IMR-90 (cell line): ENCODE measurements around the gene FGD5. TPM values are rescaled to one million over a fixed set of nuclear protein-coding genes. Genes with fewer than 3 reads are reported as not detected.

Source experiments
- ATAC-seq: fragments of 200-7000 bp; cut with Tn5 transposase; 2 replicates; pipeline ENCODE4 v1.9.1; 2020; ENCODE audit warnings: low read depth, mild to moderate bottlenecking, moderate library complexity
- BruUV-seq: library from RNA; stranded (reverse); fragments of 400-500 nt; replicated peaks from 2 replicates; lab custom pipeline; 2021; lab: Mats Ljungman, UMichigan
- CTCF ChIA-PET: fragments of 300-600 bp; formaldehyde crosslinking; extraction: SDS; loops from one replicate; lab custom pipeline; 2021; ENCODE audit warnings: antibody characterized with exemption; lab: Yijun Ruan, JAX
- POLR2A ChIA-PET: fragments of 300-600 bp; sonication (Branson Sonifier 250); formaldehyde crosslinking; loops from one replicate; lab custom pipeline; 2022; ENCODE audit warnings: antibody characterized with exemption; ENCODE audit not compliant: unreplicated experiment; lab: Charles Lee
- DNase-seq: peaks from one replicate; pipeline ENCODE4 v3.0.0; 2013
- H2AFZ ChIP-seq: replicated peaks from 2 replicates; pipeline ENCODE3; 2013; ENCODE audit warnings: low read length, mild to moderate bottlenecking; ENCODE audit not compliant: poor library complexity
- H2AK5ac ChIP-seq: 2 replicates; pipeline ENCODE4 v1.6.1; 2013; ENCODE audit warnings: low read depth, low read length, inconsistent platforms
- H2AK9ac ChIP-seq: replicated peaks from 2 replicates; pipeline ENCODE3; 2013; ENCODE audit warnings: mild to moderate bottlenecking, low read depth, low read length, moderate library complexity; ENCODE audit not compliant: poor library complexity
- H2BK120ac ChIP-seq: 2 replicates; pipeline ENCODE4 v1.6.1; 2013; ENCODE audit warnings: low read depth, low read length, inconsistent platforms
- H2BK15ac ChIP-seq: 3 replicates; pipeline ENCODE4 v1.6.1; 2013; ENCODE audit warnings: low read depth, low read length, inconsistent platforms
- H2BK20ac ChIP-seq: 2 replicates; pipeline ENCODE4 v1.6.1; 2013; ENCODE audit warnings: low read depth, mild to moderate bottlenecking, inconsistent platforms, low read length, moderate library complexity
- H2BK5ac ChIP-seq: 2 replicates; pipeline ENCODE4 v1.6.1; 2013; ENCODE audit warnings: mild to moderate bottlenecking, low read depth, low read length, inconsistent platforms; ENCODE audit not compliant: poor library complexity, severe bottlenecking
- H3K14ac ChIP-seq: replicated peaks from 2 replicates; pipeline ENCODE4 v1.6.1; 2013; ENCODE audit warnings: low read depth, low read length, inconsistent platforms
- H3K18ac ChIP-seq: 2 replicates; pipeline ENCODE4 v1.6.1; 2013; ENCODE audit warnings: low read depth, low read length, control low read depth
- H3K23ac ChIP-seq: 2 replicates; pipeline ENCODE4 v1.6.1; 2013; ENCODE audit warnings: low read depth, low read length, inconsistent platforms
- H3K27ac ChIP-seq: 2 replicates; pipeline ENCODE4 v1.5.1; 2013; ENCODE audit warnings: mild to moderate bottlenecking, control low read depth, low read length; ENCODE audit not compliant: insufficient read depth
- H3K27me3 ChIP-seq: 2 replicates; pipeline ENCODE4 v1.6.1; 2013; ENCODE audit warnings: low read length; ENCODE audit not compliant: control insufficient read depth, insufficient read depth
- H3K36me3 ChIP-seq: 2 replicates; pipeline ENCODE4 v1.6.1; 2013; ENCODE audit warnings: low read length, mixed read lengths; ENCODE audit not compliant: control insufficient read depth, insufficient read depth
- H3K4ac ChIP-seq: 2 replicates; pipeline ENCODE4 v1.6.1; 2013; ENCODE audit warnings: low read depth, low read length, inconsistent platforms
- H3K4me1 ChIP-seq: 2 replicates; pipeline ENCODE4 v1.6.1; 2013; ENCODE audit warnings: low read length, mixed read lengths; ENCODE audit not compliant: control insufficient read depth, insufficient read depth
- H3K4me2 ChIP-seq: 2 replicates; pipeline ENCODE4 v1.6.1; 2013; ENCODE audit warnings: low read depth, mild to moderate bottlenecking, control low read depth, low read length, moderate library complexity
- H3K4me3 ChIP-seq: 2 replicates; pipeline ENCODE4 v1.5.1; 2013; ENCODE audit warnings: low read depth, mild to moderate bottlenecking, control low read depth, low read length, moderate library complexity; ENCODE audit not compliant: insufficient read depth
- H3K56ac ChIP-seq: 2 replicates; pipeline ENCODE4 v1.6.1; 2013; ENCODE audit warnings: low read length, inconsistent platforms; ENCODE audit not compliant: insufficient read depth; ENCODE audit errors: extremely low read depth
- H3K79me1 ChIP-seq, 2 experiments: 2 replicates each; pipeline ENCODE4 v1.6.1; 2013; ENCODE audit warnings: low read length in 2 of 2, inconsistent platforms in 1 of 2, low read depth in 1 of 2
- H3K9ac ChIP-seq: 2 replicates; pipeline ENCODE4 v1.6.1; 2013; ENCODE audit warnings: low read depth, low read length, control low read depth
- H3K9me1 ChIP-seq: 2 replicates; pipeline ENCODE4 v1.6.1; 2013; ENCODE audit warnings: low read length, inconsistent platforms; ENCODE audit not compliant: insufficient read depth
- H3K9me3 ChIP-seq: 2 replicates; pipeline ENCODE4 v1.6.1; 2013; ENCODE audit warnings: low read length; ENCODE audit not compliant: control insufficient read depth, insufficient read depth
- H4K20me1 ChIP-seq: 2 replicates; pipeline ENCODE4 v1.6.1; 2013; ENCODE audit warnings: low read length, inconsistent platforms; ENCODE audit not compliant: insufficient read depth
- H4K5ac ChIP-seq: 2 replicates; pipeline ENCODE4 v1.6.1; 2013; ENCODE audit warnings: mild to moderate bottlenecking, low read depth, low read length, control low read depth
- H4K8ac ChIP-seq, 2 experiments: 2 replicates each; pipeline ENCODE4 v1.6.1; 2013; ENCODE audit warnings: low read depth in 2 of 2, low read length in 2 of 2, control low read depth in 1 of 2, inconsistent platforms in 1 of 2
- H4K91ac ChIP-seq: 2 replicates; pipeline ENCODE4 v1.6.1; 2013; ENCODE audit warnings: low read depth, low read length, inconsistent platforms; ENCODE audit not compliant: insufficient read depth
- BHLHE40 ChIP-seq: fragments of 150-350 bp; IDR thresholded peaks from 2 replicates; pipeline ENCODE4 v1.6.1; 2016; ENCODE audit warnings: mild to moderate bottlenecking, low read depth, low read length
- CEBPB ChIP-seq: IDR thresholded peaks from 2 replicates; pipeline ENCODE4 v1.6.1; 2012; ENCODE audit warnings: low read depth, low read length, improper control_type of control experiment
- CHD1 ChIP-seq: IDR thresholded peaks from 2 replicates; pipeline ENCODE4 v1.6.1; 2012; ENCODE audit warnings: low read depth, low read length, improper control_type of control experiment
- FOS ChIP-seq: fragments of 150-350 bp; IDR thresholded peaks from 2 replicates; pipeline ENCODE4 v1.6.1; 2016; ENCODE audit warnings: low read depth, low read length
- MAFK ChIP-seq: IDR thresholded peaks from 2 replicates; pipeline ENCODE4 v1.6.1; 2012; ENCODE audit warnings: low read depth, low read length, improper control_type of control experiment
- MAZ ChIP-seq: IDR thresholded peaks from 2 replicates; pipeline ENCODE4 v1.6.1; 2012; ENCODE audit warnings: low read depth, mild to moderate bottlenecking, low read length, improper control_type of control experiment, moderate library complexity, borderline replicate concordance
- MXI1 ChIP-seq: IDR thresholded peaks from 2 replicates; pipeline ENCODE4 v1.6.1; 2012; ENCODE audit warnings: low read depth, mild to moderate bottlenecking, low read length, moderate library complexity, borderline replicate concordance
- NFE2L2 ChIP-seq: fragments of 150-350 bp; IDR thresholded peaks from 2 replicates; pipeline ENCODE4 v1.6.1; 2016; ENCODE audit warnings: low read depth, mild to moderate bottlenecking, low read length
- POLR2A ChIP-seq: IDR thresholded peaks from 2 replicates; pipeline ENCODE4 v1.6.1; 2012; ENCODE audit warnings: mild to moderate bottlenecking, low read depth, low read length
- RAD21 ChIP-seq: IDR thresholded peaks from 2 replicates; pipeline ENCODE4 v1.6.1; 2012; ENCODE audit warnings: low read length, improper control_type of control experiment
- RCOR1 ChIP-seq: IDR thresholded peaks from 2 replicates; pipeline ENCODE4 v1.6.1; 2012; ENCODE audit warnings: mild to moderate bottlenecking, low read length, improper control_type of control experiment; ENCODE audit not compliant: insufficient replicate concordance
- RFX5 ChIP-seq: IDR thresholded peaks from 2 replicates; pipeline ENCODE4 v1.8.0; 2012; ENCODE audit warnings: low read depth, mild to moderate bottlenecking, low read length, moderate library complexity
- SMC3 ChIP-seq: fragments of 150-350 bp; IDR thresholded peaks from 2 replicates; pipeline ENCODE4 v1.6.1; 2016; ENCODE audit warnings: low read depth, mild to moderate bottlenecking, antibody characterized with exemption, low read length, moderate library complexity
- WGBS, 2 experiments: methylation state at CpG; one replicate each; pipeline versions ENCODE4 v1.1.5 to v1.1.7; 2013; ENCODE audit warnings: missing lambda C conversion rate in 2 of 2; ENCODE audit not compliant: insufficient read length in 1 of 2; ENCODE audit errors: extremely low coverage in 2 of 2; 5-methylcytosine and 5-hydroxymethylcytosine counted together
- dilution Hi-C: fragments of 300-500 bp; cut with HindIII; formaldehyde crosslinking; loops from one replicate; pipeline ENCODE4 v1.14.3; 2018; ENCODE audit warnings: low sequenced_read_pairs; ENCODE audit not compliant: unreplicated experiment
- in situ Hi-C: fragments of 300-500 bp; cut with MboI; formaldehyde crosslinking; loops from 3 replicates; pipeline ENCODE4 v1.14.3; 2019; ENCODE audit warnings: low sequenced_read_pairs, inconsistent platforms, mixed read lengths
- intact Hi-C: fragments of 100-400 bp; cut with micrococcal nuclease; formaldehyde crosslinking; loops from 2 replicates; pipeline ENCODE4 v1.10.0; 2022
- polyA plus RNA-seq, 3 experiments: library from polyadenylated mRNA; depleted of rRNA; stranded (reverse); fragments of >200 nt; gene quantifications; 2 replicates each; pipeline ENCODE4 v1.2.3, GENCODE V29; 2012; ENCODE audit warnings: low replicate concordance in 1 of 3
- total RNA-seq: library from RNA; depleted of rRNA; stranded (reverse); fragments of >200 nt; gene quantifications from 2 replicates; pipeline ENCODE4 v1.2.3, GENCODE V29; 2012
- TF ChIP-seq, protein P1 (sequence below): conservative IDR thresholded peaks from 2 replicates; pipeline ENCODE4 v1.5.1; 2012; ENCODE audit warnings: mild to moderate bottlenecking, low read depth, low read length, improper control_type of control experiment
- TF ChIP-seq, protein P2 (sequence below): fragments of 150-350 bp; IDR thresholded peaks from 2 replicates; pipeline ENCODE4 v1.6.1; 2016; ENCODE audit warnings: low read depth, mild to moderate bottlenecking, low read length, moderate library complexity, borderline replicate concordance
- TF ChIP-seq, protein P3 (sequence below): fragments of 150-350 bp; IDR thresholded peaks from 2 replicates; pipeline ENCODE4 v1.6.1; 2017; ENCODE audit warnings: mild to moderate bottlenecking, antibody characterized with exemption, low read length, low read depth

Gene FGD5
- total and polyA plus RNA-seq, 2 of the 4 experiments (the other 2 are of a cell fraction): not detected

DNA sequence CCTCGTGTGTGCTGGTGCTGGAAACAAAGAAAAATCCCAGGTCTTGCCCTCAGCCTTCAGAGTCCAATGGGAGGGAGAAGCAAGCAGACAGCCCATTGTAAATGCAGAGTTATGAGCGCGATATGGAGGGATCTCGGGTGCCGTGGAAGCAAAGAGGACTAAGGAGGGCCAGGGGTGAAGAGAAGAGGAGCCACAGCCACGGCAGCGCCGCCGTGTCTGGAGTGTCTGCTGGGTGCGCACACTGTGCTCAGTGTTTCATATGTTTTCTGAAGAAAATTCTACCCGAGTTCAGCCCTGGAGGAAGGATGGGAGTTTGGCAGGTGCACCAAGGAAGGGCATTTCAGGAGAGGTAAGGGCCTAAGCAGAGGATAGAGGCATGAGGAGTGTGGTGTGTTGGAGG, 92.9 kb downstream of the FGD5 start:
- Histone ChIP-seq H3K14ac (no peak overlapping the region), H3K27ac (no peak overlapping the region), H3K27me3 (peaks cover 22% of the 10 kb centered on the region), H2AK9ac (no peak overlapping the region), H3K4me3 (no peak overlapping the region), H3K9ac (no peak overlapping the region), H2BK120ac (no peak overlapping the region), H2AFZ (no peak overlapping the region), H3K4me1 (no peaks in the 10 kb centered on the region), H3K4ac (no peak overlapping the region), H3K23ac (no peak overlapping the region), H3K18ac (no peak overlapping the region), H2BK20ac (no peak overlapping the region), H3K36me3 (no peaks in the 10 kb centered on the region), H4K20me1 (no peaks in the 10 kb centered on the region), H3K4me2 (no peak overlapping the region), H3K56ac (no peak overlapping the region), H3K9me3 (no peaks in the 10 kb centered on the region), H3K9me1 (no peaks in the 10 kb centered on the region), H2BK5ac (no peak overlapping the region), H4K5ac (no peak overlapping the region), H2BK15ac (no peak overlapping the region), H3K79me1 (no peaks in the 10 kb centered on the region), H4K91ac (no peak overlapping the region), H2AK5ac (no peak overlapping the region), H4K8ac (no peak overlapping the region)
- CTCF ChIA-PET: no interaction called here
- WGBS, 2 experiments: 100% methylated on average over 4 of the region's 11 CpGs; no CpG with 5 or more reads in 1 of the 2 experiments
- ATAC-seq: no peak
- no TSS peak for BruUV-seq
- no peak for DNase-seq
- intact Hi-C loops (no loop called here), dilution Hi-C loops (no loop called here), in situ Hi-C loops (no loop called here)
- TF ChIP-seq, protein P1, sequence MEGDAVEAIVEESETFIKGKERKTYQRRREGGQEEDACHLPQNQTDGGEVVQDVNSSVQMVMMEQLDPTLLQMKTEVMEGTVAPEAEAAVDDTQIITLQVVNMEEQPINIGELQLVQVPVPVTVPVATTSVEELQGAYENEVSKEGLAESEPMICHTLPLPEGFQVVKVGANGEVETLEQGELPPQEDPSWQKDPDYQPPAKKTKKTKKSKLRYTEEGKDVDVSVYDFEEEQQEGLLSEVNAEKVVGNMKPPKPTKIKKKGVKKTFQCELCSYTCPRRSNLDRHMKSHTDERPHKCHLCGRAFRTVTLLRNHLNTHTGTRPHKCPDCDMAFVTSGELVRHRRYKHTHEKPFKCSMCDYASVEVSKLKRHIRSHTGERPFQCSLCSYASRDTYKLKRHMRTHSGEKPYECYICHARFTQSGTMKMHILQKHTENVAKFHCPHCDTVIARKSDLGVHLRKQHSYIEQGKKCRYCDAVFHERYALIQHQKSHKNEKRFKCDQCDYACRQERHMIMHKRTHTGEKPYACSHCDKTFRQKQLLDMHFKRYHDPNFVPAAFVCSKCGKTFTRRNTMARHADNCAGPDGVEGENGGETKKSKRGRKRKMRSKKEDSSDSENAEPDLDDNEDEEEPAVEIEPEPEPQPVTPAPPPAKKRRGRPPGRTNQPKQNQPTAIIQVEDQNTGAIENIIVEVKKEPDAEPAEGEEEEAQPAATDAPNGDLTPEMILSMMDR: no peak
- TF ChIP-seq SMC3: no peak
- TF ChIP-seq MXI1: no peak
- TF ChIP-seq BHLHE40: no peak
- no peak for TF ChIP-seq RFX5
- TF ChIP-seq CEBPB: no peak
- TF ChIP-seq FOS: no peak
- TF ChIP-seq MAZ: no peak
- no peak for TF ChIP-seq RCOR1
- no peak for TF ChIP-seq RAD21
- TF ChIP-seq NFE2L2: no peak
- TF ChIP-seq MAFK: no peak
- TF ChIP-seq CHD1: no peak
- TF ChIP-seq, protein P2, sequence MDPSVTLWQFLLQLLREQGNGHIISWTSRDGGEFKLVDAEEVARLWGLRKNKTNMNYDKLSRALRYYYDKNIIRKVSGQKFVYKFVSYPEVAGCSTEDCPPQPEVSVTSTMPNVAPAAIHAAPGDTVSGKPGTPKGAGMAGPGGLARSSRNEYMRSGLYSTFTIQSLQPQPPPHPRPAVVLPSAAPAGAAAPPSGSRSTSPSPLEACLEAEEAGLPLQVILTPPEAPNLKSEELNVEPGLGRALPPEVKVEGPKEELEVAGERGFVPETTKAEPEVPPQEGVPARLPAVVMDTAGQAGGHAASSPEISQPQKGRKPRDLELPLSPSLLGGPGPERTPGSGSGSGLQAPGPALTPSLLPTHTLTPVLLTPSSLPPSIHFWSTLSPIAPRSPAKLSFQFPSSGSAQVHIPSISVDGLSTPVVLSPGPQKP: no peak
- TF ChIP-seq, protein P3, sequence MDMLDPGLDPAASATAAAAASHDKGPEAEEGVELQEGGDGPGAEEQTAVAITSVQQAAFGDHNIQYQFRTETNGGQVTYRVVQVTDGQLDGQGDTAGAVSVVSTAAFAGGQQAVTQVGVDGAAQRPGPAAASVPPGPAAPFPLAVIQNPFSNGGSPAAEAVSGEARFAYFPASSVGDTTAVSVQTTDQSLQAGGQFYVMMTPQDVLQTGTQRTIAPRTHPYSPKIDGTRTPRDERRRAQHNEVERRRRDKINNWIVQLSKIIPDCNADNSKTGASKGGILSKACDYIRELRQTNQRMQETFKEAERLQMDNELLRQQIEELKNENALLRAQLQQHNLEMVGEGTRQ: no peak
- TF ChIP-seq POLR2A: no peak
- POLR2A ChIA-PET: no interaction called here
